GM21367 (cell line): Measurements from ENCODE around the gene MEIOC.
"Not testable (repeated sequence)": the region's sequence is repeated elsewhere in the genome, so short reads cannot be mapped to it uniquely, and the experiment has no call there.

Source experiments
- ATAC-seq: cut with Tn5 transposase; IDR thresholded peaks from one replicate; pipeline ENCODE4 v1.9.1; 2021; ENCODE audit not compliant: unreplicated experiment

The MEIOC gene

GRCh38 chr17:44647736-44648135 lies 8.5 kb upstream of the MEIOC start:
- no peak for ATAC-seq

DNA sequence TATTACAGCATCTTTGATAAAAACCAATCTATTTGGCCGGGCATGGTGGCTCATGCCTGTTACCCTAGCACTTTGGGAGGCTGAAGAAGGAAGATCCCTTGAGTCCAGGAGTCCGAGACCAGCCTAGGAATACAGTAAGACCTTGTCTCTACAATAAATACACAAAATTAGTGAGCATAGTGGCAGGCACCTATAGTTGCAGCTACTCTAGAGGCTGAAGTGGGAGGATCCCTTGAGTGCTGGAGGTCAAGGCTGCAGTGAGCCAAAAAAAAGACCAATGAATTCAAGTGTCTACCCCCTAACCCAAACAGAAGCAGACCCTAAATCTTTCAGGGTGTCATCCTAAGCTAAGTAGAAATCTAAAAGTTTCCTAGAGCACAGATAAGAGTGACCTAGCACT lies 7.3 kb upstream of the MEIOC start:
- no peak for ATAC-seq

DNA sequence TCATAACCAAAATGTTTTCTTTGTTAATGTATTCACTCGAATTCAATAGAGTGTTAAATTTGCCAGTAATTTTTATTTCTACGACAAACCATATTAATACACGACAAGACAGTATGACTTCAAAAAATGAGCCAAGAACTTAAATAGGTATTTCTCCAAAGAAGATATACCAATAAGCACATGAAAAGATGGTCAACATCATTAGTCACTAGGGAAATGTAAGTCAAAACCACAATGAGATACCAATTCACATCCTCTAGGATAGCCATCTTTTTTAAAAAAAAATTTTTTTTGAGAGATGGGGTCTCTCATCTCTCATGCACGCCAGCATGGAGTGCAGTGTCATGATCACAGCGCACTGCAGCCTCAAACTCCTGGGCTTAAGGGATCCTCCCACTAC lies 5.0 kb upstream of the MEIOC start:
- ATAC-seq, result no peak

- ATAC-seq, result no peak
These were observed 3.5 kb upstream of the MEIOC start for GRCh38 chr17:44652727-44653126.

GRCh38 chr17:44653384-44653783 lies 2.9 kb upstream of the MEIOC start:
- ATAC-seq, result no peak

- no peak for ATAC-seq
These were observed 2.3 kb upstream of the MEIOC start for GRCh38 chr17:44653954-44654353.

DNA sequence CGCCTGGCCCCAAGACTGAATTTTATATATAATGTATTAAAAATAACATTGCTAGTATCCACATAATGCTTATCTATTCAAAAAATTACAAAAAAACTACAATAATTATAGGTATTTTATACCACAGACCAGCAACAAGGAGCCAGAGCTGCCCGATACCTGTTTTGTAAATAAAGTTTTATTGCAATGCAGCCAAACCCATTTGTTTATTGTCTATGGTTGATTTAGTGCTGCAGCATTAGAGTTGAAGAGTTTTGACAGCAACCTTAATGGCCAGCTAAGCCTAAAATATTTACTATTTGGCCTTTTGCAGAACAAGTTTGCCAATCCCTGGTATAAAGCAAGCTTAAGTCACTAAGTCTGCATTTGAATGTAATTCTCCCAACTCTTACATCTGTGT lies 5.6 kb downstream of the MEIOC start:
- ATAC-seq, result no peak

DNA sequence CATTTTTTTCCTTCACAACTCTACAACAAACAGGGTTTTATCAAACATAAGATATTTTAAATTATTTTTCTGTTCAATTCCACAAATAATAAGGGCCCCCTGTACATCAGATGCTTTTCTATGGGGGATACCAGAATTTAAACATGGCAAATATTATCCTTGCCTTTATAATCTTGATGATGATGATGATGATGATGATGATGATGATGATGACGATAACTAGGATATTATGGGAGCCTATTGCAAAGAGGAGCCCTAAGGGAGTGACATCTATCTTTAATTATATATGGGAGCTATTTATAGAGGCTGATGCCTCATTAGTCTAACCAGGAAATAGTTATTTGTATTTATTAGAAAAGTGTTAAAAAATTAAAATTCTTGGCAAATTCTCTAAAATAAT lies 6.8 kb downstream of the MEIOC start:
- ATAC-seq, result no peak

DNA sequence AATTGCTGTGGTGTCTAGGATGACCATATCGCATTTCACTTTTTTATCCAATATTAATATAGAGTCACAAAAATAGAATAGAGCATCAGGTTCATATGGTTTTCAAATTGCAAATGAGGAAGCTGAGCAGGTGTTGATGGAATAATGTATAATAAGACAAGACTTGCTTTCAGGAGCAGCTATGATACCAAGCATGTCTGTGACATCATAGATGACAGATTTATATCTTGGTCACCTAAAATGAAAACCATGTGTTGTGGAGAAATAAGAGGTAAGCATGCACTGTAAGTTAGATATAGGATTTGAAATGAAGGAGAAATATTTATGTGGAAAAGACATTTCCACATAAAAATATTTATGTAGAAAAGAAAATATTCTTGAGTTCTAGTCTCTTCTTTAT lies 8.6 kb downstream of the MEIOC start:
- no peak for ATAC-seq

GRCh38 chr17:44666006-44666405 lies 9.7 kb downstream of the MEIOC start:
- ATAC-seq, result no peak

- no peak for ATAC-seq
These were observed 16.3 kb downstream of the MEIOC start for GRCh38 chr17:44672479-44673093.

- ATAC-seq, result no peak
These were observed 17.6 kb downstream of the MEIOC start for GRCh38 chr17:44673893-44674292.

DNA sequence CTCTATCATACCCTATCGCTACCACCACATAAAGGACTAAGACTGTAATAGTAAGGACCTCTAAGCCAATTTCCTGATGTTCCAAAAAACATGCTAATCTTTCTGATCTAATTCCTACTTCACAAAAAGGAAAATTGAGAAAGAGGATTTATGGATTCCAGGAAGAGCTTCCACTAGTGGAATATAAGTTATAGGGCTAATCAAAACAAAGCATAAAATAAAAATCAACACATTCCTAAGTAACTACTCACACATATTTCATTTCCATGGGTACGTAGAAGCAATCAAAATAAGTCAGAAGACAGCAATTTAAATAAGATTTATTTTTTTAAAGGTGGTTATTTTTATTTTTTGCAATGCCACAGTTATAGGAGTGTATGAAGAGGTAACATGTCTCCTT lies 20.9 kb downstream of the MEIOC start:
- no peak for ATAC-seq

DNA sequence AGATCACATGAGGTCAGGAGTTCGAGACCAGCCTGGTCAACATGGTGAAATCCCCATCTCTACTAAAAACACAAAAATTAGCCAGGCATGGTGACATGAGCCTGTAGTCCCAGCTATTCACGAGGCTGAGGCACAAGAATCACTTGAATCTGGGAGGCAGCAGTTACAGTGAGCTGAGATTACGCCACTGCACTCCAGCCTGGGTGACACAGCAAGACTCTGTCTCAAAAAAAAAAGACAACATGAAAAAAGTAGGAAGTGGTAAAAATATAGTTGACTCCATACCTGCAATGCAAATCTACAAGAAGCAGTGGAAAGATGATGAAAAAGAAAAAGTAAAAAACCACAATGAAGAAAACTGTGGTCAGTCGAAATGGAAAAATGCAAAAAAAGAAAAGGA lies 27.0 kb downstream of the MEIOC start:
- not testable (repeated sequence) for ATAC-seq

GRCh38 chr17:44687756-44688155 lies 31.5 kb downstream of the MEIOC start:
- ATAC-seq, result no peak

DNA sequence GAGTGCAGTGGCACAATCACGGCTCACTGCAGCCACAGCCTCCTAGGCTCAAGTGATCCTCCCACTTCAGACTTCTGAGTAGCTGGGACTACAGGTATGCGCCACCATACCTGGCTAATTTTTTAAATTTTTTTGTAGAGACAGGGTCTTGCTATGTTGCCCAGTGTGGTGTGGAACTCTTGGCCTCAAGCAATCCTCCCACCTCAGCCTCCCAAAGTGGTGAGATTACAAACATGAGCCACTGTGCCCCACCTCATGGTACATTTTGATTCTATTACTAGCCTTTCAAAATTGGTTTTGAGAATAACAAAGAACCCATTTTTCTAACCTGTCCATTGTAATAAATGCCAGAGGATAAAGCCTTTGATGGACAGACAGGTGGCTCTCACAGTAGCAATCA lies 31.9 kb downstream of the MEIOC start:
- ATAC-seq, result no peak

GRCh38 chr17:44688675-44689476 lies 32.6 kb downstream of the MEIOC start:
- ATAC-seq, result no peak

- peak; percentile 52 for ATAC-seq
These were observed 33.4 kb downstream of the MEIOC start, which contains the start of gene CCDC43 for GRCh38 chr17:44689477-44690217. Gene CCDC43 (minus strand): TSS chr17:44689776. CDS start chr17:44689753, 23 bp downstream.

- not testable (repeated sequence) for ATAC-seq
These were observed 34.6 kb downstream of the MEIOC start for GRCh38 chr17:44690746-44691306.

DNA sequence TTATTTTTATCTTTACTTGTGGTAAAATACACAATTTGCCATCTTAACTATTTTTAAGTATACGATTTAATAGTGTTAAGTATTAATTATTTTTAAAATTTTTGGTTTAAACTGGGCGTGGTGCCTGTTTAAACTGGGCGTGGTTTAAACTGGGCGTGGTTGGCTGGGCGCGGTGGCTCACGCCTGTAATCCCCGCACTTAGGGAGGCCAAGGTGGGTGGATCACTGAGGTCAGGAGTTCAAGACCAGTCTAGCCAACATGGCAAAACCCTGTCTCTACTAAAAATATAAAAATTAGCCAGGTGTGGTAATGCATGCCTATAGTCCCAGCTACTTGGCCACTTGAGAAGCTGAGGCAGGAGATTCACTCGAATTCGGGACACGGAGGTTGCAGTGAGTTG lies 37.3 kb downstream of the MEIOC start:
- no peak for ATAC-seq

DNA sequence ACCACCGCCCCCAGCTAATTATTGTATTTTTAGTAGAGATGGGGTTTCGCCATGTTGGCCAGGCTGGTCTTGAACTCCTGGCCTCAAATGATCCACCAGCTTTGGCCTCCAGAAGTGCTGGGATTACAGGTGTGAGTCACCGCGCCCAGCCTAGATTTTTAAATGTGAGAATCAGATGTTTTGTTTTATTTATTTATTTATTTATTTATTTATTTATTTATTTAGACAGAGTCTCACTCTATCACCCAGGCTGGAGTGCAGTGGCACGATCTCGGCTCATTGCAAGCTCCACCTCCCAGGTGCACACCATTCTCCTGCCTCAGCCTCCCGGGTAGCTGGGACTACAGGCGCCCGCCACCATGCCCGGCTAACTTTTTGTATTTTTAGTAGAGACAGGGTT lies 44.0 kb downstream of the MEIOC start:
- ATAC-seq, result not testable (repeated sequence)
